GM10248 (cell line): Measurements from ENCODE around the gene KCNQ2.

Experiments
- CTCF ChIA-PET: fragments of 300-600 bp; sonication (Branson Sonifier 250); formaldehyde crosslinking; extraction: SDS; loops from one replicate; lab custom pipeline; 2021; ENCODE audit warnings: antibody characterized with exemption; lab: Yijun Ruan, JAX
- POLR2A ChIA-PET: fragments of 350-650 bp; sonication (Branson Sonifier 250); formaldehyde crosslinking; extraction: SDS; loops from one replicate; lab custom pipeline; 2020; ENCODE audit warnings: antibody characterized with exemption; lab: Yijun Ruan, JAX
- DNase-seq: peaks from one replicate; pipeline ENCODE4 v3.0.0; 2012; ENCODE audit errors: extremely low spot score
- TF ChIP-seq, protein P1 (sequence below): IDR thresholded peaks from 2 replicates; pipeline ENCODE4 v1.5.1; 2012; ENCODE audit warnings: mild to moderate bottlenecking, low read depth; ENCODE audit errors: extremely low read depth, missing control alignments, control extremely low read depth

The KCNQ2 gene

DNA sequence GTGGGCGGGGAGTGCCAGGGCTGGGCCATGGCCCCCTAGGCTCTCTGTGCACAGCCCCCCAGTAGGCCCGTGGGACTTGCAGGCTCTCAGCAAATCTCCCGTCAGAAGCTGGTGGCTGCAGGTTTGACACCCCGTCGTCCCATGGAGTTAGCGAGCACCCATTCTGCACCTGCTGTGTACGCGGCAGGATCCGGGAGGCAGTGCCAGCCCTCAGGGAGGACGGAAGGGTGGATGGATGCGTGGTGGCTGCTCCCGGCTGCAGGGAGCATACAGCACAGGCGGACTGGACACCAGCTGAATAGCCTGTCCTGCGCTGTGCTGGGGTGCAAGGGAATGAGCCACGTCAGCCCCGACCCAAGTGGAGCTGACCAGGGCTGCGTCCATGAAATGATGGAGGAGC lies 78.9 kb downstream of the KCNQ2 start:
- DNase-seq: no peak
- ChIA-PET CTCF (interaction anchor here (1.2 to 1.4 kb wide), 2 partner anchors 11 to 83 kb away, joined by 3 to 7 read pairs; no protein-coding TSS in a partner anchor), POLR2A (no interaction called here)
- TF ChIP-seq, protein P1, sequence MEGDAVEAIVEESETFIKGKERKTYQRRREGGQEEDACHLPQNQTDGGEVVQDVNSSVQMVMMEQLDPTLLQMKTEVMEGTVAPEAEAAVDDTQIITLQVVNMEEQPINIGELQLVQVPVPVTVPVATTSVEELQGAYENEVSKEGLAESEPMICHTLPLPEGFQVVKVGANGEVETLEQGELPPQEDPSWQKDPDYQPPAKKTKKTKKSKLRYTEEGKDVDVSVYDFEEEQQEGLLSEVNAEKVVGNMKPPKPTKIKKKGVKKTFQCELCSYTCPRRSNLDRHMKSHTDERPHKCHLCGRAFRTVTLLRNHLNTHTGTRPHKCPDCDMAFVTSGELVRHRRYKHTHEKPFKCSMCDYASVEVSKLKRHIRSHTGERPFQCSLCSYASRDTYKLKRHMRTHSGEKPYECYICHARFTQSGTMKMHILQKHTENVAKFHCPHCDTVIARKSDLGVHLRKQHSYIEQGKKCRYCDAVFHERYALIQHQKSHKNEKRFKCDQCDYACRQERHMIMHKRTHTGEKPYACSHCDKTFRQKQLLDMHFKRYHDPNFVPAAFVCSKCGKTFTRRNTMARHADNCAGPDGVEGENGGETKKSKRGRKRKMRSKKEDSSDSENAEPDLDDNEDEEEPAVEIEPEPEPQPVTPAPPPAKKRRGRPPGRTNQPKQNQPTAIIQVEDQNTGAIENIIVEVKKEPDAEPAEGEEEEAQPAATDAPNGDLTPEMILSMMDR: no peak

DNA sequence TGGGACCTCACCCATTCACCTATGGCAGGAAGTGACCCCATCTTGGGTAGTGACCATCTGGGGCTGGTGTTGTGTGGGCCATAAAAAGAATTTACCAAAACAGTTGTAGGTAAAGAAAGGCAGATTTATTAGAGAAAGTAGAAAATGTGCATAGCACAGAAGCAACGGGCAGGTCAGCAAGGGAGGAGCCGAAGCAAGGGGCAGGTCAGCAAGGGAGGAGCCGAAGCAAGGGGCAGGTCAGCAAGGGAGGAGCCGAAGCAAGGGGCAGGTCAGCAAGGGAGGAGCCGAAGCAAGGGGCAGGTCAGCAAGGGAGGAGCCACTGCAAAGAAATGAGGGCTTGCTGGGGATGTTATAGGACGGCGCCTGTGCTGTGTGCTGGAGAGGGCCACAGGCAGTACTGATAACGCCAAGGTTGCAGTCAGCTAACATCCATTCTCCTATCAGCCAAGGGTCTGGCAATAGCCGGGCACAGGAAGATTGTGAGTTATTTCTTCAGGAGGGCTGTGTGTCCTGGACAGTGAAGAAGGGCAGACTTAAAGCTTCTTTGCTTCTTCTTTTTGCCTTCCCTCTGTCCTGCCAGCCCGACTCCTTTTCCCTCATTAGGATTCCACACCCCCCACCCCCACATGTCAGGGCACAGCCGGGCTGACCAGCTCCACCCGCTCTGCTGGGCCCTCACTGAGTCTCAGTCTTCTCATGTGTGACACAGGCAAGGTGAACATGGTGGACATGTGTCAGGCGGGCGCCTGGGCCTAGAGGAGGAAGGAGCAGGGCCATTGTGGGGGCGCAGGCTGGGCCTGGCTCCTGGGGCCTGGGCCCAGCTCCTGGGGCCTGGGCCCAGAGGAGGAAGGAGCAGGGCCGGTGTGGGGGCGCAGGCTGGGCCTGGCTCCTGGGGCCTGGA lies 79.7 kb downstream of the KCNQ2 start:
- DNase-seq: no peak
- ChIA-PET POLR2A (no interaction called here), CTCF (no interaction called here)
- TF ChIP-seq, protein P1: no peak

DNA sequence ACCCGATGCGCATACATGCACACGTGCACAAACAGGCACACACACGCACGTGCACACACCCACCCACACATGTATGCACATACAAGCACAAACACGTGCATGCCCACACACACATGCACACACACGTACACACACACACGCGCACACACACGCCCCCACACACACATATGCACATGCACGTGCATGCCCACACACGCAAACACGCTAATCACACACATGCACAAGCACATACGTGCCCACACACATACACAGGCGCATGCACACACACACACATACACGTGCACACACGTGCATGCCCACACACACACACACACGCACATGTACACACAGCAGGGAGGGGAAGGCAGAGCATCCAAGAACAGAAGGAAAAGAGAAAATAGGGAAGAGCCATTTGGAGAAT lies 84.5 kb downstream of the KCNQ2 start:
- ChIA-PET CTCF (no interaction called here), POLR2A (no interaction called here)
- TF ChIP-seq, protein P1: no peak
- DNase-seq: no peak

DNA sequence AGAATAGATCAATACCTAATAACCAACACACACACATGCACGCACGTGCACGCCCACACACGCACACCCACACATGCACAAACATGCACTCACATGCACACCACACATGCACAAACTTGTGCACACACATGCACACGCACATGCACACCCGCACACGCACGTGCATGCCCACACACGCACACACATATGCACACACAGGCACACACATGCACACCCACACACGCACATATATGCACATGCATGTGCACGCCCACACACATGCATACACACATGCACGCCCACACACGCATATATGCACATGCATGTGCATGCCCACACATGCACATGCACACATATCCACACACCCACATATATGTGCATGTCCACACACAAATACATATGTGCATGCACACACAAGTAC lies 85.1 kb downstream of the KCNQ2 start:
- POLR2A ChIA-PET: no interaction called here

DNA sequence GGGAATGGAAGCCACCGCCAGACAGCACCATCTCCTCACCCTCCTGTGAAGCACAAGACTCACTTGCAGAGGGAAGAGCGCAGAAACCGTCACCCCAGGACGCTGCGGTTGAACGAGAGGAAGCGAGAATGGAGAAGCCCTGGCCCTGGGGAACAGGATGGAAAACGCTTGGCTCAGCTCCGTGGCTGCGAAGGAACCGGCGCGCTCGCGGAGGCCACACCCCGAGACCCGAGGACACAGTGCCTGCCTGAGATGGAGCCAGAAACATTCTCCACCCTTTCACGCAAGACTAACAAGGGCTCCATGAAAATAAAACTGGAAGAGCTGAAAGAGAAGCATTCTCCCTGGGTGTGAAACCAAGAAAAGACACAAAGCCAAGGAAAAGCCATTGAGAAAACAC lies 86.0 kb downstream of the KCNQ2 start:
- CTCF ChIA-PET: no interaction called here
- TF ChIP-seq, protein P1: no peak
- no peak for DNase-seq
- POLR2A ChIA-PET: no interaction called here

More for the DNA sequence above, 85.1 kb downstream of the KCNQ2 start:
- DNase-seq: no peak
- CTCF ChIA-PET: no interaction called here
- TF ChIP-seq, protein P1: no peak

DNA sequence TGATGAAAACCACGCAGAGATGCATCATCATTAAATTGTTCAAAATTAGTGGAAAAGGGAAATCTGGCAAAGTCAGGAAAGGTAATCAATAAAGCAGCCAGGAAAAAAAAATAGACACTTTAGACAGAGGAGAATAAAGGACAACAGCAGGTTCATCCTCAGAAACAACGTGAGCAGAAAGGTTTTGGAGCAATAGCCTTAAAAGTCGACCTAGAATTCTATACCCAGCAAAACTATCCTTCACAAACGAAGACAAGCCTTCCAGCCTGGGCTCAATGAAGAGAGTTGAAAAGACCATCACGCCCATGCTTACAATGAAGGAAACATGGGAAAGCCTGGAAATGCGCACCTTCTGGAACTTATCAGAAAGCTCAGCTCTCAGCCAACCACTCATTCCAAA lies 86.6 kb downstream of the KCNQ2 start:
- ChIA-PET CTCF (no interaction called here), POLR2A (no interaction called here)
- TF ChIP-seq, protein P1: no peak
- DNase-seq: no peak
